ENCODE results near the gene CNKSR3.

DNA sequence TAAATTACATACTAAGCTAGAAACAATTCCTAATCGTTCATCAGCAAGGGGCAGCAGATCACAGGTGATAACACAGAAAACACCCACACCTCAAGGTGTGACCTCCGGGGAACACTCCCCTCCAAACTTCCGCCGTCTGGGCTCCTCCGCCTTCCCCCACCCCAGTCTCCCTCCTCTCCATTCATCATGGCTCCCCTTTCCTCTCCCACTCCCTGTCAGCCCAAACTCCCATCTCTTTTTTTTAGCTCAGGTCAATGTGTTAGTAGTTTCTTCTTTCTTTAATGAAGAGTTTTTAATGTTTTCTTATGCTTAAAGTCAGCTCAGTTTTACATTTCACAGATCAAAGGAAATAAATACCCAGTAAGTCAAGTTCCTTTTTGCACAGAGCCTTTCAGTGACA is 20.7 kb downstream of the CNKSR3 start:
- TF ChIP-seq, protein P1, sequence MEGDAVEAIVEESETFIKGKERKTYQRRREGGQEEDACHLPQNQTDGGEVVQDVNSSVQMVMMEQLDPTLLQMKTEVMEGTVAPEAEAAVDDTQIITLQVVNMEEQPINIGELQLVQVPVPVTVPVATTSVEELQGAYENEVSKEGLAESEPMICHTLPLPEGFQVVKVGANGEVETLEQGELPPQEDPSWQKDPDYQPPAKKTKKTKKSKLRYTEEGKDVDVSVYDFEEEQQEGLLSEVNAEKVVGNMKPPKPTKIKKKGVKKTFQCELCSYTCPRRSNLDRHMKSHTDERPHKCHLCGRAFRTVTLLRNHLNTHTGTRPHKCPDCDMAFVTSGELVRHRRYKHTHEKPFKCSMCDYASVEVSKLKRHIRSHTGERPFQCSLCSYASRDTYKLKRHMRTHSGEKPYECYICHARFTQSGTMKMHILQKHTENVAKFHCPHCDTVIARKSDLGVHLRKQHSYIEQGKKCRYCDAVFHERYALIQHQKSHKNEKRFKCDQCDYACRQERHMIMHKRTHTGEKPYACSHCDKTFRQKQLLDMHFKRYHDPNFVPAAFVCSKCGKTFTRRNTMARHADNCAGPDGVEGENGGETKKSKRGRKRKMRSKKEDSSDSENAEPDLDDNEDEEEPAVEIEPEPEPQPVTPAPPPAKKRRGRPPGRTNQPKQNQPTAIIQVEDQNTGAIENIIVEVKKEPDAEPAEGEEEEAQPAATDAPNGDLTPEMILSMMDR (IDR thresholded peaks at IDR 0.05): no peak
- no peak for TF ChIP-seq EZH2 (IDR thresholded peaks at IDR 0.05)
